NCI-H146 (cell line): ENCODE results near the gene CFAP45.

Experiments
- DNase-seq: peaks from one replicate; lab custom pipeline; 2025; lab: John Stamatoyannopoulos, UW

CFAP45 gene

GRCh38 chr1:159877695-159878444 lies 22.1 kb downstream of the CFAP45 start:
- no peak for DNase-seq

- DNase-seq: no peak
Measured at GRCh38 chr1:159873530-159874143, 26.3 kb downstream of the CFAP45 start.

GRCh38 chr1:159872891-159873290 lies 27.1 kb downstream of the CFAP45 start:
- no peak for DNase-seq

- DNase-seq: no peak
Measured at GRCh38 chr1:159870704-159871103, 29.3 kb downstream of the CFAP45 start.

- DNase-seq: no peak
Measured at GRCh38 chr1:159869607-159870006, 30.4 kb downstream of the CFAP45 start.

GRCh38 chr1:159869173-159869572 lies 30.8 kb downstream of the CFAP45 start:
- peak; percentile 27 for DNase-seq

GRCh38 chr1:159868766-159869165 lies 31.2 kb downstream of the CFAP45 start:
- DNase-seq: no peak

- DNase-seq: peak; percentile 70
Measured at GRCh38 chr1:159867664-159868026, 32.3 kb downstream of the CFAP45 start.

GRCh38 chr1:159866905-159867663 lies 32.9 kb downstream of the CFAP45 start:
- no peak for DNase-seq

- no peak for DNase-seq
Measured at GRCh38 chr1:159866066-159866465, 33.9 kb downstream of the CFAP45 start.

GRCh38 chr1:159864262-159864661 lies 35.7 kb downstream of the CFAP45 start:
- DNase-seq: no peak

- no peak for DNase-seq
Measured at GRCh38 chr1:159862557-159862956, 37.4 kb downstream of the CFAP45 start, which contains the start of gene VSIG8. TSS of gene VSIG8 (minus strand) at chr1:159862657. CDS start at chr1:159862521, 136 bp downstream.

GRCh38 chr1:159862031-159862430 lies 37.9 kb downstream of the CFAP45 start:
- no peak for DNase-seq

- DNase-seq: no peak
Measured at GRCh38 chr1:159861218-159861617, 38.7 kb downstream of the CFAP45 start.

- DNase-seq: no peak
Measured at GRCh38 chr1:159860456-159860855, 39.5 kb downstream of the CFAP45 start.

GRCh38 chr1:159859767-159860322 lies 40.1 kb downstream of the CFAP45 start:
- no peak for DNase-seq

GRCh38 chr1:159857889-159858288 lies 42.1 kb downstream of the CFAP45 start:
- no peak for DNase-seq

GRCh38 chr1:159856576-159856975 lies 43.4 kb downstream of the CFAP45 start:
- DNase-seq: no peak

GRCh38 chr1:159855709-159856108 lies 44.3 kb downstream of the CFAP45 start:
- DNase-seq: no peak

- DNase-seq: peak; percentile 76
Measured at GRCh38 chr1:159854693-159855192, 45.2 kb downstream of the CFAP45 start.

- DNase-seq: peak; percentile 58
Measured at GRCh38 chr1:159854116-159854692, 45.8 kb downstream of the CFAP45 start.
